OCI-LY3 (cell line): ENCODE measurements around the gene SCAF1.

Source experiments
- CTCF ChIP-seq: fragments of 200-600, 300-600 bp; sonication (generic); IDR thresholded peaks from 2 replicates; pipeline ENCODE4 v1.5.1; 2014; ENCODE audit warnings: antibody characterized with exemption, low read length, low read depth
- EZH2phosphoT487 ChIP-seq: fragments of 200-600 bp; shearing (Covaris generic); IDR thresholded peaks from 2 replicates; pipeline ENCODE4 v1.6.1; 2018; ENCODE audit warnings: antibody characterized with exemption, mixed run types, low read depth

- TF ChIP-seq CTCF, result no peak
- no peak for TF ChIP-seq EZH2phosphoT487
These were observed 3.9 kb upstream of the SCAF1 start for GRCh38 chr19:49637821-49638738.
